HepG2 (cell line): ENCODE results near the gene PRSS8. TPM values are rescaled to one million over a fixed set of nuclear protein-coding genes. Genes with fewer than 3 reads are reported as not detected.

Source experiments
- ARID2 ChIP-seq: sonication (generic); formaldehyde crosslinking; IDR thresholded peaks from 2 replicates; pipeline ENCODE4 v1.8.1; 2022; ENCODE audit warnings: mild to moderate bottlenecking, missing genetic modification reagents, borderline replicate concordance
- CREB1 ChIP-seq, 2 experiments: fragments of 450-650 bp in 1 of 2; IDR thresholded peaks; 2 replicates each; pipeline ENCODE4 v1.6.1; 2016 to 2017; ENCODE audit warnings: control low read depth in 1 of 2, mild to moderate bottlenecking in 1 of 2, missing compliant biosample characterization in 1 of 2, missing genetic modification characterization in 1 of 2
- CREB3 ChIP-seq: sonication (generic); formaldehyde crosslinking; IDR thresholded peaks from 2 replicates; pipeline ENCODE4 v1.5.0; 2020; ENCODE audit warnings: missing genetic modification reagents
- GLMP ChIP-seq: sonication (generic); formaldehyde crosslinking; IDR thresholded peaks from 2 replicates; pipeline ENCODE4 v1.9.0; 2021; ENCODE audit warnings: missing genetic modification reagents, mild to moderate bottlenecking, borderline replicate concordance
- HOMEZ ChIP-seq: IDR thresholded peaks from 2 replicates; pipeline ENCODE4 v1.6.1; 2016; ENCODE audit warnings: low read depth
- MXD1 ChIP-seq: sonication (generic); formaldehyde crosslinking; IDR thresholded peaks from 2 replicates; pipeline ENCODE4 v1.4.0; 2020; ENCODE audit warnings: mild to moderate bottlenecking, missing genetic modification reagents
- RFX3 ChIP-seq: IDR thresholded peaks from 2 replicates; pipeline ENCODE4 v1.6.1; 2016; ENCODE audit warnings: missing biosample characterization, missing genetic modification reagents
- SRY ChIP-seq: sonication (generic); formaldehyde crosslinking; IDR thresholded peaks from 2 replicates; pipeline ENCODE4 v1.8.0; 2022; ENCODE audit warnings: mild to moderate bottlenecking, missing genetic modification reagents
- ZBTB1 ChIP-seq: sonication (generic); formaldehyde crosslinking; IDR thresholded peaks from 2 replicates; pipeline ENCODE4 v1.4.0; 2020; ENCODE audit warnings: missing genetic modification reagents, borderline replicate concordance
- ZNF230 ChIP-seq: sonication (generic); formaldehyde crosslinking; IDR thresholded peaks from 2 replicates; pipeline ENCODE4 v1.4.0; 2020; ENCODE audit warnings: mild to moderate bottlenecking, missing genetic modification reagents
- ZNF280B ChIP-seq: sonication (generic); formaldehyde crosslinking; IDR thresholded peaks from 2 replicates; pipeline ENCODE4 v1.5.0; 2020; ENCODE audit warnings: missing genetic modification reagents, mild to moderate bottlenecking, borderline replicate concordance
- ZNF3 ChIP-seq: IDR thresholded peaks from 2 replicates; pipeline ENCODE4 v1.7.0; 2017; ENCODE audit warnings: inconsistent platforms
- ZNF407 ChIP-seq: sonication (generic); formaldehyde crosslinking; IDR thresholded peaks from one replicate; pipeline ENCODE4 v1.5.1; 2020; ENCODE audit warnings: mild to moderate bottlenecking, missing genetic modification reagents; ENCODE audit errors: not compliant biosample characterization
- ZNF747 ChIP-seq: sonication (generic); formaldehyde crosslinking; IDR thresholded peaks from 2 replicates; pipeline ENCODE4 v1.8.1; 2023; ENCODE audit warnings: missing genetic modification reagents, mild to moderate bottlenecking, borderline replicate concordance
- ZNF850 ChIP-seq: sonication (generic); formaldehyde crosslinking; conservative IDR thresholded peaks from 2 replicates; pipeline ENCODE4 v1.9.0; 2021; ENCODE audit warnings: mild to moderate bottlenecking, missing genetic modification reagents
- polyA plus RNA-seq, 8 experiments: library from polyadenylated mRNA; depleted of rRNA in 3 of 8; stranded (reverse) in 7 of 8; unstranded in 1 of 8; fragments of >200 nt; fragmentation: Illumina TruSeq in 4 of 8; extraction: Trizol in 4 of 8; gene quantifications; 2 replicates each; pipeline versions ENCODE4 v1.2.1 to v1.2.3, GENCODE V29; 2011 to 2016; ENCODE audit warnings: low read depth in 4 of 8, missing spikeins in 1 of 8, mixed read lengths in 1 of 8; ENCODE audit not compliant: insufficient read depth in 1 of 8
- total RNA-seq, 5 experiments: library from RNA; depleted of rRNA; stranded (reverse); fragments of >200 nt; fragmentation: Illumina TruSeq; extraction: Trizol; gene quantifications; 2 replicates each; pipeline ENCODE4 v1.2.3, GENCODE V29; 2016; ENCODE audit warnings: low read depth in 1 of 5

The PRSS8 gene
- total and polyA plus RNA-seq, 2 of the 13 experiments (the other 11 are each of a cell fraction or from before 2014, with no cell fraction given) = 2.6 to 7.2 TPM

GRCh38 chr16:31093132-31093703, 42.3 kb downstream of the PRSS8 start (continued):
- no peak for TF ChIP-seq GLMP (CRISPR knock-in tag)
- no peak for TF ChIP-seq ZNF407 (CRISPR knock-in tag)
- no peak for TF ChIP-seq CREB3 (CRISPR knock-in tag)
- TF ChIP-seq ZBTB1 (CRISPR knock-in tag) = no peak
- TF ChIP-seq ARID2 (CRISPR knock-in tag) = no peak
- 0 out of 2 replicates have a peak, but pooled peaks have one; percentile 19 for TF ChIP-seq ZNF850 (CRISPR knock-in tag)
- no peak for TF ChIP-seq SRY (CRISPR knock-in tag)
- TF ChIP-seq RFX3 = no peak
- no peak for TF ChIP-seq ZNF3
- TF ChIP-seq ZNF280B = no peak; the same call in 1 of the 2 replicates
- TF ChIP-seq CREB1 (IDR thresholded peaks at IDR 0.05) = no peak
- TF ChIP-seq CREB1 (CRISPR knock-in tag; IDR thresholded peaks at IDR 0.05) = no peak
- no peak for TF ChIP-seq ZNF747 (CRISPR knock-in tag)
- TF ChIP-seq ZNF230 (CRISPR knock-in tag) = no peak
- no peak for TF ChIP-seq MXD1
- peak; percentile 62; the same call in 1 of the 2 replicates for TF ChIP-seq HOMEZ (CRISPR knock-in tag)
